MCF 10A (cell line): ENCODE results near the gene UAP1L1. TPM values are rescaled to one million over a fixed set of nuclear protein-coding genes. Genes with fewer than 3 reads are reported as not detected.

ENCODE experiments used
- BruUV-seq: library from RNA; stranded (reverse); fragments of 400-500 nt; replicated peaks from 2 replicates; lab custom pipeline; 2021; lab: Mats Ljungman, UMichigan
- CTCF ChIA-PET: fragments of 300-600 bp; sonication (Branson Sonifier 250); formaldehyde crosslinking; extraction: SDS; loops from one replicate; lab custom pipeline; 2021; ENCODE audit warnings: antibody characterized with exemption, inconsistent platforms; lab: Yijun Ruan, JAX
- POLR2A ChIA-PET: fragments of 300-600, 350-650 bp; sonication (Branson Sonifier 250); formaldehyde crosslinking; extraction: SDS; loops from one replicate; lab custom pipeline; 2020; ENCODE audit warnings: antibody characterized with exemption, inconsistent platforms; lab: Yijun Ruan, JAX
- DNase-seq: peaks from one replicate; pipeline ENCODE4 v3.0.0-alpha.2; 2018; ENCODE audit not compliant: unreplicated experiment
- H3K27ac Mint-ChIP-seq: one replicate; pipeline ENCODE4 v1.8.0; 2022; ENCODE audit warnings: mild to moderate bottlenecking, low read depth, mixed read lengths; ENCODE audit not compliant: unreplicated experiment
- H3K27me3 Mint-ChIP-seq: one replicate; pipeline ENCODE4 v1.8.0; 2022; ENCODE audit warnings: mixed read lengths; ENCODE audit not compliant: insufficient read depth, unreplicated experiment
- H3K36me3 Mint-ChIP-seq: one replicate; pipeline ENCODE4 v1.8.0; 2022; ENCODE audit warnings: mild to moderate bottlenecking, moderate library complexity, mixed read lengths; ENCODE audit not compliant: insufficient read depth, unreplicated experiment
- H3K4me1 Mint-ChIP-seq: one replicate; pipeline ENCODE4 v1.8.0; 2022; ENCODE audit warnings: mixed read lengths; ENCODE audit not compliant: insufficient read depth, unreplicated experiment
- H3K4me3 Mint-ChIP-seq: one replicate; pipeline ENCODE4 v1.8.0; 2022; ENCODE audit warnings: mild to moderate bottlenecking, moderate library complexity, mixed read lengths; ENCODE audit not compliant: unreplicated experiment
- H3K9me3 Mint-ChIP-seq: one replicate; pipeline ENCODE4 v1.8.0; 2022; ENCODE audit warnings: mixed read lengths; ENCODE audit not compliant: unreplicated experiment
- CTCF ChIP-seq: fragments of 200-600 bp; IDR thresholded peaks from one replicate; pipeline ENCODE4 v1.8.0; 2022; ENCODE audit warnings: antibody characterized with exemption, mild to moderate bottlenecking; ENCODE audit not compliant: unreplicated experiment
- intact Hi-C: fragments of 100-400 bp; cut with micrococcal nuclease; formaldehyde crosslinking; loops from 2 replicates; pipeline ENCODE4 v1.14.1; 2022
- total RNA-seq: library from RNA; stranded (reverse); gene quantifications from 2 replicates; pipeline ENCODE4 v1.2.3, GENCODE V29; 2022

The UAP1L1 gene
- total RNA-seq, 1 experiment from 2014 or later = 1.0 TPM

GRCh38 chr9:137088121-137088520, 10.8 kb downstream of the UAP1L1 start:
- no peak for TF ChIP-seq CTCF
- H3K9me3 Mint-ChIP-seq = no peaks in the 10 kb centered on the region
- no peak overlapping the region for H3K27ac Mint-ChIP-seq
- CTCF ChIA-PET = interaction anchor here (1.0 to 3.3 kb wide), 4 partner anchors 25 to 297 kb away, joined by 3 to 13 read pairs (median 9); partner anchors contain the start of gene TMEM141
- H3K36me3 Mint-ChIP-seq = peaks cover 40% of the 10 kb centered on the region
- TSS peak; percentile 23 for BruUV-seq
- peak overlapping the region; percentile 90 for H3K4me3 Mint-ChIP-seq
- intact Hi-C loops = no loop called here
- DNase-seq = no peak
- H3K4me1 Mint-ChIP-seq = peaks cover 35% of the 10 kb centered on the region
- POLR2A ChIA-PET = interaction anchor here (0.9 to 2.6 kb wide), 5 partner anchors 26 to 138 kb away, joined by 3 to 18 read pairs (median 6); partner anchors contain the start of genes CYSRT1 and DPP7
- H3K27me3 Mint-ChIP-seq = no peaks in the 10 kb centered on the region

- no peaks in the 10 kb centered on the region for H3K9me3 Mint-ChIP-seq
- DNase-seq = no peak
- H3K27me3 Mint-ChIP-seq = no peaks in the 10 kb centered on the region
- H3K4me1 Mint-ChIP-seq = peaks cover 25% of the 10 kb centered on the region
- no peak for TF ChIP-seq CTCF
- no peak overlapping the region for H3K4me3 Mint-ChIP-seq
- ChIA-PET POLR2A (interaction anchor here (0.6 to 1.3 kb wide), 2 partner anchors 136 to 680 kb away, joined by 3 to 6 read pairs; partner anchors contain the start of gene CYSRT1), CTCF (interaction anchor here (1.3 to 3.3 kb wide), 3 partner anchors 17 to 298 kb away, joined by 5 to 13 read pairs (median 6); partner anchors contain the start of gene TMEM141)
- H3K27ac Mint-ChIP-seq = peak overlapping the region; percentile 88
- intact Hi-C loops = no loop called here
- peaks cover 53% of the 10 kb centered on the region for H3K36me3 Mint-ChIP-seq
- BruUV-seq = no TSS peak
Measured at GRCh38 chr9:137089232-137089947, 12.1 kb downstream of the UAP1L1 start.

- H3K9me3 Mint-ChIP-seq = no peaks in the 10 kb centered on the region
- POLR2A ChIA-PET = no interaction called here
- BruUV-seq = no TSS peak
- no peak overlapping the region for H3K27ac Mint-ChIP-seq
- H3K27me3 Mint-ChIP-seq = no peaks in the 10 kb centered on the region
- no peak for DNase-seq
- peaks cover 68% of the 10 kb centered on the region for H3K36me3 Mint-ChIP-seq
- no peak for TF ChIP-seq CTCF
- CTCF ChIA-PET = interaction anchor here (0.6 to 1.2 kb wide), 3 partner anchors 27 to 220 kb away, joined by 3 to 4 read pairs (median 3); no protein-coding TSS in a partner anchor
- intact Hi-C loops = no loop called here
- H3K4me1 Mint-ChIP-seq = no peaks in the 10 kb centered on the region
- H3K4me3 Mint-ChIP-seq = no peak overlapping the region
Measured at GRCh38 chr9:137095664-137096517, 18.6 kb downstream of the UAP1L1 start.
